DMS 273 (cell line): Measurements from ENCODE around the gene CLPTM1L.
"Not testable (repeated sequence)": the region's sequence is repeated elsewhere in the genome, so short reads cannot be mapped to it uniquely, and the experiment has no call there.

Experiments used
- DNase-seq: peaks from one replicate; lab custom pipeline; 2025; ENCODE audit not compliant: unreplicated experiment; lab: John Stamatoyannopoulos, UW

CLPTM1L gene

DNA sequence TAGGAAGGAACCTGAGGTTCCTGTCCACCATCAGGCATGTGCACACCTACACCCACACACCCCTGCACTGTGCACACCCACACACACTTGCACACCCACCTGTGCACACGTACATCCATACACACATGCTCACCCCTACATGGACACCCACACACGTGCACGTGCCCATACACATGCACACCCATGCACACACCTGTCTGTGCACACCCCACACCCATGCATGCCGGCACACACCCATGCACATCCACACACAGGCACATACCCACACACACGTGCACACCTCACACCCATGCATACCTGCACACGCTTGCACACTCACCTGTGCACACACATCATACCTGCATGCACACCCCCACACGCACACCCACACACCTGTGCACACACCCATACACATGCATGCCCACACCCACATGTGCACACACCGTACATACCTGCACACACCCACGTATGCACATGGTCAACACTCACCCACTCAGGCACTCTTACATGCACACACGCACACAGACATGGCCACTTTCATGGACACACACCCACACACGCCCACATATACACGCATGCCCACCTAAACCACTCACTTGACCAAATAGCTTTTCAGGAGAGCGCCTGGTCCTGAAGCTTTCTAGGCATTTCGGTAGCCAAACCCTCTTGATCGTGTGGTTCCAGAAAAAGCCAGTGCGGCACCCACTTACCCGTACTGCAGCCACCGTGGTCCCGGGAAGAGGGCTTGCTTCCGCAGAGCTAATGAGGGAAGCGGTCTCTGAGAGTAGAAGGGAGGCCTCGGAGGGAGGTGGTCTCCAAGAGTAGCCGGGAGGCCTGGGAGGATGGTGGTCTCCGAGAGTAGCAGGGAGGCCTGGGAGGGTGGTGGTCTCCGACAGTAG is 36.7 kb upstream of the CLPTM1L start:
- DNase-seq = no peak

DNA sequence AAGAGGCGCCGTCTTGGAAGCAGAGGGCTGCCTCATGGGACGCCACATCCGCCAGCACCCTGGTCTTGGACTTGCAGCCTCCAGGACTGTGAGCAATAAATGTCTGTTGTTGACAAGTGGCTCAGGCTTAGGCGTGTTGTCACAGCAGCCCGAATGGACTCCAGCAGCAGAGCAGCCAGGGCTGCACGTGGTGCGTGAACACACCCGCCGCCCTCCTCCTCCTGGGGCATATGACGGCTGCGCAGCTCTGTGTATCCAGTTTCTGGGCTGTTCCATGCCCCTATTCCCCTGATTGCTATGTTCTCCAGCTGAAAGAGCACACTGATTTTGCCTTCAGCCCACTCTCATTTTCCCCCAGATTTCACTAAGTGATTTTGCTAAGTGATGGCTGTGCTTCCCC is 36.0 kb upstream of the CLPTM1L start:
- DNase-seq = no peak

DNA sequence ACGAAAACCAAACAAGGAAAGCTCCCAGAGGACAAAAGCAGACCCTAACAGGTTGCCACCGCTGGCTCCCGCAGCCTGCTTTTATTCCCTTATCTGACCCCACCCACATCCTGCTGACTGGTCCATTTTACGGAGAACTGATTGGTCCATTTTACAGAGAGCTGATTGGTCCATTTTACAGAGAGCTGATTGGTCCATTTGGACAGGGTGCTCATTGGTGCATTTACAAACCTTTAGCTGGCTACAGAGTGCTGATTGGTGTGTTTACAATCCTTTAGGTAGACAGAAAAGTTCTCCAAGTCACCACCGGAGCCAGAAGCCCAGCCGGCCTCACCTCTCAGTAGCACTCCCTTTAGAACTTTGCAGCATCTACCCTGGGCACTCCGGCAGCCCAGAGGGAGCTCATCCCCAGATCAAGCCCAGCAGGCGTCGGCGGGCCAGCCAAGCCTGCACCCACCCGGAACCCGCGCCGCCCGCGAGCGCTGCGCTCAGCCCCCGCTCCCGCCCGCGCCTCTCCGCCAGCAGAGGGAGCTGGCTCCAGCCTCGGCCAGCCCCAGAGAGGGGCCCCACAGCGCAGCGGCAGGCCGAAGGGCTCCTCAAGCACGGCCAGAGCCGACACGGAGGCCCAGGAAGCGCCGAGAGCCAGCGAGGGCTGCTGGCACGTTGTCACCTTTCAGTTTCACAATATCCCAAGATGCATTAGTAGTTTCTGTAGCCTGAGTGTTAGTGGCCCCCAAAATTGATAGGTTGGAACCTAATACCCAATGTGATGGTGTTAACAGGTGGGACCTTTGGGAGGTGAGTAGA is 35.3 kb upstream of the CLPTM1L start:
- no peak for DNase-seq

DNA sequence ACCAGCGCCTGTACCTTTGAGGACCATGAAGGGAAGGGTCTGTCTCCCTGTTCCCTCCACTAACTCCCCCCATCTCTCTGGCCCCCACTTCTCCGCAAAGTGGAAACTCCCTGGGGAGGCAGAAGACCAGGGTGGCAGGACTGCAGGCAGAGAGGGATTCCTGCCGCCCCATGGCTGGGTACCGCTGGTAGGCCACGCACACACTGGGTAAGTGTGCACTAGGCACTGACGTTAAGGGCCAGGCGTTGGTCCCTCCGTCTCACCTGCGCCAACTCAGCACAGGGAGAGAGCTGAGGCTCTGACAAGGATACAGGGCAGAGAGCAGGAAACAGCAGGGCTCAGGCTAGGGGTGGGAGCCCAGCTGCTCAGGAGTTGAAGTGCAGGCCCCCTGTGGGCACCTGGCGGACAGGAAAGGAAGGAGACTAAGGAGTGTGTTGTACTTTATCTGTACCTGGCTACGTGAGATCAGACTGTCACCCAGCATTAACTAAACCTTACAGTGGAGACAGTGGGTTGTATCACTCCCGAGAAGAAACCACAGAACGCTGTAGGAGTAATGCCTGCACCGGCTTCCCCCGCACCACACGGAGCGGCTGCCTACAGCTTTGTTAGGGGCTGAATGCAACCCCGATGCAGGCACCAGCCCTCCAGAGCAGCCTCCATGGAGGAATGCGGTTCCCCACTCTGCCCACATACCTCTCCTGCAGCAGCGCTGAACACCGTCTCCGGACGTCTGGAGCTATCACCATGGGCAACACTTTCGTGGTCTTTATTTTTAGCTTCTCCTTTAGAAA is 34.2 kb upstream of the CLPTM1L start:
- DNase-seq = no peak

DNA sequence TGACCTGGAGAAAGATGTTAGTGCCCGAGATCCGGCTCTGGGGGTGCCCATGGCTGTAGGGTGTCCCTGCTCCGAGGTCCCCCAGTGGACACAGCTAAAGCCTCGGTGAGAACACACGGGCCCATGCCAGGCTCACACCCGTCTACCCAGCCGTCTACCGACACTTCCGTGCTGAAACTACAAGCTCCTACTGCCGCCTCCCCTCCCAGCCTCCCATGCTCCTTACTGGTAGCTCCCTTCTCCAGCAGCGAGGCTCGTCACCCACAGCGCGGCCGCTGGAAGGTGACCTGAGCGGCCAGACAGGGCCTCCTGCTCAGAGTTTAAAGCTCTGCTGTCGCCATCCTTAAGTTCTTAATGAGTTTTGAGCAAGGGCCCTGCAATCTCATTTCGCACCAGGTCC is 33.2 kb upstream of the CLPTM1L start:
- no peak for DNase-seq

DNA sequence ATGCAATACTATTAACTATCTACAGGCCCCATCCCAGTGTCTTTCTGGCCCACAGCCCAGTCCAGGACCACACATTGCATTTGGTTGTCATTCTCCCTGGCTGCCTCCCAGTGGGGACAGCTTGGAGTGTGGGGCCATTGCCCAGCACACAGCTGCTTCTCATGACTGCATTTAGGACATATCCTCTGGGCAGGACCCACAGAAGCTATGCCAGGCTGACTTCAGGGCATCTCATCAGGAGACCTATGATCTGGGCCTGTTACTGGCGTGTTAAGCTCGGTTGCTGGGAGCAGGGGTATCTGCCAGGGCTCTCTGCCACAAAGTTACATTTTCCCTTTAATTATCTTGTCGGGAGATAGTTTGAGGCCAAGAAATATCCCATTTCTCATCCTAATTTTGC is 32.1 kb upstream of the CLPTM1L start:
- DNase-seq = peak; percentile 55

DNA sequence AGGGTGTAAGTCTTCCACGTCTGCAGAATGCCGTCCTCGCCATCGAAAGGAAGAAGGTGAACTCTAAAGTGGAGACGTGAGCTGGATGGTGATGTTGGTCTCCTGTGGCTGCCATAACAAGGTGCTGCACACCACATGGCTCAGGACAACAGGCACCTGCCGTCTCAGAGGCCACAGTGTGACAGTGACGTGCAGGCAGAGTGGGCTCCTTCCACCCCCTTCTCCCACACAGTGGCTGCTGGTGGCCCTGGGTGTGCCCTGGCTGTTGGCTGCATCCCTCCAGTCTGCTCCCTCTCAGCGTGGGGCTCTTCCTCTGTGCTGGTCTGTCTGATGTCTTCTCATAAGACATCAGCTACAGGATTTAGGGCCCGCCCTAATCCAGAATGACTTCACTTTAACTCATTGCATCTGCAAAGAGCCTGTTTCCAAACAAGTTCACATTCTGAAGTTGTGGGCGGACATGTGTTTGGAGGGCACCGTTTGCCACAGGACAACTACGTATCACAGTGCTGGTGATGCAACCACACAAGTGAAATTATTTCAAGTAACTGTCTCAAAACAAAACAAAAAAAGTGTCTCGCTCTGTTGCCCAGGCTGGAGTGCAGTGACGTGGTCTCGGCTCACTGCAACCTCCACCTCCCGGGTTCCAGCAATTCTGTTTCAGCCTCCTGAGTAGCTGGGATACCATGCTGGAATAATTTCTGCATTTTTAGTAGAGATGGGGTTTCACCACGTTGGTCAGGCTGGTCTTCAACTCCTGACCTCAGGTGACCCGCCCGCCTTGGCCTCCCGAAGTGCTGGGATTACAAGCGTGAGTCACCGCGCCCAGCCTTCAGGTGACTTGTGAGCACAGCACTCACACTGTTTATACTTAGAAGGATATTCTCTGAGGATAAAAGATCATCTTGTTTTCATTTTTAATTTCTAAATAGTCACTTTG is 31.2 kb upstream of the CLPTM1L start:
- DNase-seq = no peak

DNA sequence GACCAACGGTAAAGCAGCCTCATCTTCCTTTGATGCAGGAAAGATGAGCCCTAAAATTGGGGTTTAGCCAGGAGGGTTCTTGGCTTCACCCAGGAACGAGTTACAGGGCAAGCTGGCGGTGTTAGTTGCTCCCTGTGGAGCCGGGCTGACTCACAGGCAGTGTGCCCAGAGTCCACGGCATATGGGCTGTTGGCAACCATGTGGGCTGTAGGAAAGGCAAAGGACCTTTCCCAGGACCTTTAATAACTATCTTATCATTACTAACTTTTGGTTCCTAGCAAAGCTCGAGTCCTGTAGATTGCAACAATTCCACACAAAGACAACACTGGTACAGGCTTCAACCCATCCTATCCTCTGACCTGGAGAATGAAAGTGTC is 29.8 kb upstream of the CLPTM1L start:
- peak; percentile 95 for DNase-seq

DNA sequence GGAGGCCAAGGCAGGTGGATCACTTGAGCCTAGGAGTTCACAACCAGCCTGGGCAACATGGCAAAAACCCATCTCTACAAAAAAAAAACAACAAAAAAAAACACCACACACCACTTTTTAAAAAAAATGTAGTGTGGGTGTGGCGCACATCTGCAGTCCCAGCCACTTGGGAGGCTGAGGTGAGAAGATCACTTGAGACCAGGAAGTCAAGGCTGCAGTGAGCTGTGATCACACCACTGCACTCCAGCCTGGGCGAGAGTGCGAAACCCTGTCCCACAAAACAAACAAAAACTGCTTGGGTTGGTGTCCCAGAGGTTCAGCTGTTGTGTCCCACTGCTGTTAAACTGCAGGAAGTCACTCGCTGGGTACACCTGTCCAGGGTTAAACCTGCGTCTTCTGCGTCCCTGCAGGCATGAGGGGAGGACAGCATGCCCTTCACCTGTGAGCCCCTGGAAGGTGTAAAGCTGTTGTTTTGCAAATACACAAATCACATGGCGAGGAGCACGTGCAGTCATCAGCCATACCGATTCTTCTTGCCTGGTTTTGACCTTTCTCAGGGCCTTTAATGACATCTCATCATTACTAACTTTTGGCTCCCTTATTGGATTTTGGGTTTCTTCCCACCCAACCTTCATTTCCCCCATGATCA is 29.3 kb upstream of the CLPTM1L start:
- no peak for DNase-seq

DNA sequence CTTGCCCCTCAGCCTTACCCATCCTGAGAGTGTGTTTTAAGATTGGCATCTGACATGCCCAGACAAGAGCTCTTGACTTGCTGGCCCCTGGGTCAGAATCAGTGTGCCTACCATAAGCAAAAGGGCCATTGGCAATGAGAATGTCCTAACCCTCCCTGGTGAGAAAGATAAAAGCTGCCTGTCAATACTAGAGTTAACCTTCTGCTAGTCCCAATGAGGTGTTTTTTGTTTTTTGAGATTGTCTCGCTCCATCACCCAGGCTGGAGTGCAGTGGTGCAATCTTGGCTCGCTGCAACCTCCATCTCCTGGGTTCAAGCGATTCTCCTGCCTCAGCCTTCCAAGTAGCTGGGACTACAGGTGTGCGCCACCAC is 27.1 kb upstream of the CLPTM1L start:
- DNase-seq = not testable (repeated sequence)

DNA sequence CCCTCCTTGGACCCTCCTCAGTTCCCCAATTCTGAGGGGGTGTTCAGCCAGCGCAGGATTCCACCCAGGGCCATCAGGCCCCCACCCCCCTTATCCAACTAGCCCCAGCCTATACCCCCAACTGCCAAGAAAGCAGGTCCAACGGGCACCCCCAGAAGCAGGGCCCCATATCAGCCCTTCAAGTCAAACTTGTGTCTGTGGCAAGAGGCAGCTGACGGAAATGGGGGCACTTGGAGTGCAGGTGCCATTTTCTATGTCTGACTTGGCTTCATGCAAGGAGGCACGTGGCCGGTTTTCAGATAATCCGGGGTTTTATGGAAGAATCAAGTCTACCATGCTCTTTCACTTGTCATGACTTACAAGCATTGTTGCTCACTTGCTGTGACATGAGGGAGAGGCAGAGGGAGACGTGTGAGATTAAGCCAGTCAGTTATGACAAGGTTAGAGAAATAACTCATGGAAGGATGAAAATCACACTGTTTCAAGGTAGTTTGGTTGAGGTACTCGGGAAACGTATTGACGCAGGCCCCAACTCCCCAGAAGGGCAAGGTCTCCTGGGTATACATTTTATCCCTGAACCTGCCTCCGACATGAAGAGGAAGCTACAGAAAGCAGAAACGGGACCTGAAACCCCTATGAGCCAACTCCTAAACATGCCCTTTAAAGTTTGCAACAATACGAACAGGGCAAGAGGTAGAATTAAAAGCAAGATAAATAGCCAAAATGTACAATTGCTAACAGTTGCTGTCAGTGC is 26.5 kb upstream of the CLPTM1L start:
- DNase-seq = no peak

DNA sequence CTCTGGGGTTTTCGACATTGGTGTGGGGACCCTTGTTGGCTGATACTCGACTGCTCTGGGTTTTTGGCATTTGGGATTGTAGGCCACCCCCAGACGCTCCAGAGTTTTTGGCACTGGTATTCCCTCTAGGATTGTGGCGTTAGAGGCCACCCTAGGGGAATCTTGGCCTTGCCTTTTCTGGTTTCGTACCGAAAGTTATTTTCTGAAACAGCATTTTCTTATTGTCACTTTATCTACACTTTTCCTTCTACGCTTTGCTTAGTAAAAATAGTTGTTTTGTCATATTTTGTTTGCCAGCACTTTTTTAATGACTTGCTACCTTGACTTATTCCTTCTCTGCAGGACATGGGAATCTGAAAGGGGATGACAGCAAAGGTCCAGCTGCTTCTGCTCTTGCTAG is 25.1 kb upstream of the CLPTM1L start:
- DNase-seq = no peak

DNA sequence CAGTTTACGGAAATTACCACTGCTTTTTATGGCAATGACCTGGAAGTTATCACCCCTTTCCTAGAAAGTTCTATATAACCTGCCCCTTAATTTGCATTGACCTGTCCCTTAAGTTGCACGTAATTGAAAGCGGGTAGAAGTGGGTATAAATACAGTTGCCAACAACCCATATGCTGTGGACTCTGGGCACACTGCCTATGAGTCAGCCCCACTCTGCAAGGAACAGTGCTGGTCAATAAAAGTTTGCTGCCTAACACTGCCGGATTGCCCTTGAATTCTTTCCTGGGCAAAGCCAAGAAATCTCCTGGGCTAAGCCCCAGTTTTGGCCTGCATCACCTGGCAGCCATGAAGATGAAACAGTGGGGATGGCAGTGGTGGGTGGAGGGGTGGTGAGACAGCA is 23.9 kb upstream of the CLPTM1L start:
- DNase-seq = no peak

DNA sequence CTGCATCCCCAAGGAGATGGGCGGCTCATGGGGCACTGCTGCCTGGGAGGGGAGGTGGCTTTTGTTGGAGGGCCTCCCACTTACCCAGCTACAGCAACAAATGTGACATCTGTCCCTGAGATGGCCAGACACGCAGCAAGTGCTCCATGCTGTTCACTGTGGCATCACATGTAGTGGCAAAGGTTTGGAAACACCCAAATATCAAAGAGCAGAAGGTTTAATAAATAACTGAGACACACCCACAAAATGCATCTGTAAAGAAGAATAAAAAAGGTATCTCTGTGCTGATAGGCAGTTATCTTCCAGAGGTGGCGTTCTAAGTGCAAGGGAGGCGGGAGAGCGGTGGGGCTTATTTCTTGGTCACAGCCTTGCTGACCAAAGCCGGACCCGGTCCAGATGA is 23.3 kb upstream of the CLPTM1L start:
- no peak for DNase-seq

DNA sequence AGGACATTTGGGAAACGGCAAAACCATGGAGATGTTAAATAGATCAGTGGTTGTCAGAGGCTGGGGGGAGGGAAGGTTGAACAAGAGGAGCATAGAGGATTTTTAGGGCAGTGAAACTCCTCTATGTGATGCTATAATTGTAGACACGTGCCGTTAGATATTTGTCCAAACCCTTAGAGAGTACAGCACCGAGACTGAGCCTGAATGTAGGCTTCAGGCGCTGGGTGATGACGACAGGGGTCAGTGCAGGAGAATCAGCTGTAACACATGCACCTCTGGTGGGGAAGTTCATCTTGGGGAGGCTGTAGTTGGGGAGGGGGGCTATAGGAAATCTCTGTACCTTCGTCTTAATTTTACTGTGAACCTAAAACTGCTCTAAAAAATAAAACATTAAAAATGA is 22.2 kb upstream of the CLPTM1L start:
- DNase-seq = no peak

DNA sequence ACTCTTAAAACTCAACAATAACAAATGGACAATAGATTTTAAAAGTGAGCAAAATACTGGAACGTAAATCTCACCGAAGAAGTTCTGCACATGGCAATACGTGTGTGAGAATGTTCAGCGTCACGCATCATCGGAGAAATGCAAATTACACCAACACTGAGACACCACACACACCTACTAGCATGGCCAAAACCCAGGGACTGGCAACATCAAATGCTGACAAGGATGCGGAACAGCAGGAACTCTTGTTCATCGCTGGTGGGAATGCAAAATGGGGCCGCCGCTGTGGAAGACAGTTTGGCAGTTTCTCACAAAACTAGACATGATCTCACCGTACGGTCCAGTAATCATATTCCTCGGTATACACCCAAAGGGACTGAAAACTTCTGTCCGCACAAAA is 21.6 kb upstream of the CLPTM1L start:
- DNase-seq = no peak

DNA sequence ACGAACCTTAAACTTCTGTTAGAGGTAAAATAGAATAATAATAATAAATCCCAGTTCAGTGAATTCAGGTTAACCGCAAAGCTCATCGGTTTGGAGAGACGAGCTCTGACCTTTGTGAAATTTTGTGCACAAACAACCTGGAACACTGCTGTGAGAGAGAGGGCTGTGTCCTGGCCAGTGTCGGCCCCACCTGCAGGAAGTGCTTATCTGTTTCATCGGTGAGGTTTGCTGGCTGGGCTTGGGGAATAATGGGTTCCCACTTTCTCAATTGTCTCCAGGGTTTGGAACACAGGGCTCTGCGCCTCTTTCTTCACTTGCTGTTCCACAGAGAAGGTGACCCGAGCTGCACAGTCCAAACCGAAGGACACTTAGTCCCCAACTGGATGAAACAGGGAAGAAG is 19.3 kb upstream of the CLPTM1L start:
- DNase-seq = no peak

DNA sequence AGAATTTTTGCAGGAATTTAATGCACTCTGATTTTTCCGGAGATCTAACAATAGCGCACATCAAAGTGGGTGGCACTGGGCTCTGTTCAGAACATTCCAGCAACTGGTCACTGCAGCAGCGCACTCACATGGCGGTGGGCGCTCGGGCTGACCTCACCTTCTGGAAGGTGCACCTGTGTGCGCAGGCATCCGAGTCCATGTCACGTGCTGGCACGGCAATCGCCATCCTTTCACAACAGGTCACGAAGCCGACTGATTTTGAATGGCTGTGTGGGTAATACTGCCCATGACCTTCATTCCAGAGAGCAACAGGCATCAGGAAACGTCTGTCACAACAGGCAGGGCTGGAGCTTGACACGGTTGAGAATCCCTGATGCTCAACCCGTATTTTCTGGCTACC is 18.7 kb upstream of the CLPTM1L start:
- no peak for DNase-seq

DNA sequence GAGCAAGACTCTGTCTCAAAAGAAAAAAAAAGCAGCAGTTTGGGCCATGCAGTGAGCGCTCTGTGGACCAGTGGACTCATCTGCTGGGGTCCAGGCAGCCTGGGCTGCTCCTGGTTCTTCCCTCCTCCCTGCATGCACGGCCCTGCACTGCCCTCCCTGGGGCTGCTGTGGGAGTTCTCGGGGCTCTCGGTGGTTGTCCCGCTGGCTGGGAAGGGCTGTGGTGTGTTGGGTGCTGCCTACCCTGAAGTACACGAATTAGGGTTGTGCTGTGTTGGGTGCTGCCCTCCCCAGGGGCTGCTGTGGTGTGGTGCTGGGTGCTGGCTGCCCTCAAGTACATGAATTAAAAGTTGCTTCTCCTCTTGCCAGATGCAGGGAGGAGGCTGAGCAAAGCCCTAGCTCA is 18.3 kb upstream of the CLPTM1L start:
- DNase-seq = no peak
